Islet of Langerhans (tissue), 1 donor: ENCODE measurements around the gene SEPTIN2.
"Not testable (repeated sequence)": the region's sequence is repeated elsewhere in the genome, so short reads cannot be mapped to it uniquely, and the experiment has no call there.

Experiments
- FAIRE-seq: peaks from one replicate; lab custom pipeline; 2011; peaks lifted over from hg19 to GRCh38; lab: Jason Lieb, UNC

SEPTIN2 gene

GRCh38 chr2:241351640-241352031 lies 35.9 kb downstream of the SEPTIN2 start:
- FAIRE-seq, result peak; percentile 64

- FAIRE-seq, result peak; percentile 5
These were observed 36.5 kb downstream of the SEPTIN2 start for GRCh38 chr2:241352227-241352626.

GRCh38 chr2:241354668-241355658 lies 39.2 kb downstream of the SEPTIN2 start:
- no peak for FAIRE-seq

- no peak for FAIRE-seq
These were observed 40.5 kb downstream of the SEPTIN2 start, which contains the start of gene FARP2 for GRCh38 chr2:241355983-241356870. Gene FARP2, plus strand, starts transcription at chr2:241356285. Its CDS starts 16,823 bp downstream, at chr2:241373108.

GRCh38 chr2:241356871-241357260 lies 41.1 kb downstream of the SEPTIN2 start:
- no peak for FAIRE-seq

- no peak for FAIRE-seq
These were observed 41.8 kb downstream of the SEPTIN2 start for GRCh38 chr2:241357531-241357930.

- FAIRE-seq, result no peak
These were observed 42.7 kb downstream of the SEPTIN2 start for GRCh38 chr2:241358470-241358869.

GRCh38 chr2:241359481-241360045 lies 43.8 kb downstream of the SEPTIN2 start:
- FAIRE-seq, result no peak

GRCh38 chr2:241363426-241363825 lies 47.7 kb downstream of the SEPTIN2 start:
- FAIRE-seq, result no peak

GRCh38 chr2:241364781-241365180 lies 49.1 kb downstream of the SEPTIN2 start:
- FAIRE-seq, result no peak

- no peak for FAIRE-seq
These were observed 51.0 kb downstream of the SEPTIN2 start for GRCh38 chr2:241366678-241367077.

- FAIRE-seq, result peak; percentile 38
These were observed 52.9 kb downstream of the SEPTIN2 start for GRCh38 chr2:241368643-241369042.

- FAIRE-seq, result no peak
These were observed 56.8 kb downstream of the SEPTIN2 start for GRCh38 chr2:241372361-241372992.

- peak; percentile 56 for FAIRE-seq
These were observed 57.7 kb downstream of the SEPTIN2 start for GRCh38 chr2:241373446-241373845.

GRCh38 chr2:241373906-241374305 lies 58.2 kb downstream of the SEPTIN2 start:
- not testable (repeated sequence) for FAIRE-seq

GRCh38 chr2:241375300-241375699 lies 59.6 kb downstream of the SEPTIN2 start:
- FAIRE-seq, result no peak

GRCh38 chr2:241376808-241377207 lies 61.1 kb downstream of the SEPTIN2 start:
- FAIRE-seq, result no peak

- FAIRE-seq, result no peak
These were observed 63.1 kb downstream of the SEPTIN2 start for GRCh38 chr2:241378816-241379215.

- no peak for FAIRE-seq
These were observed 64.1 kb downstream of the SEPTIN2 start for GRCh38 chr2:241379481-241380480.

GRCh38 chr2:241381872-241382271 lies 66.1 kb downstream of the SEPTIN2 start:
- FAIRE-seq, result no peak

- FAIRE-seq, result not testable (repeated sequence)
These were observed 69.7 kb downstream of the SEPTIN2 start for GRCh38 chr2:241385450-241385849.
